GM10847 (cell line): ENCODE data around the gene RPTOR.

Experiments
- POLR2A ChIP-seq: IDR thresholded peaks from 2 replicates; pipeline ENCODE4 v1.6.1; 2011; ENCODE audit not compliant: insufficient read length; ENCODE audit errors: extremely low read depth

The RPTOR gene

GRCh38 chr17:80726558-80727408, 182.1 kb downstream of the RPTOR start:
- TF ChIP-seq POLR2A = no peak

- TF ChIP-seq POLR2A = no peak
Measured at GRCh38 chr17:80727409-80727755, 182.7 kb downstream of the RPTOR start.

- no peak for TF ChIP-seq POLR2A
Measured at GRCh38 chr17:80729016-80729415, 184.4 kb downstream of the RPTOR start.

GRCh38 chr17:80729761-80730160, 185.1 kb downstream of the RPTOR start:
- no peak for TF ChIP-seq POLR2A

GRCh38 chr17:80730739-80731138, 186.1 kb downstream of the RPTOR start:
- TF ChIP-seq POLR2A = no peak

GRCh38 chr17:80731323-80731722, 186.7 kb downstream of the RPTOR start:
- TF ChIP-seq POLR2A = no peak

- TF ChIP-seq POLR2A = no peak
Measured at GRCh38 chr17:80732268-80732667, 187.6 kb downstream of the RPTOR start.

GRCh38 chr17:80737106-80738019, 192.7 kb downstream of the RPTOR start:
- no peak for TF ChIP-seq POLR2A

GRCh38 chr17:80738020-80738808, 193.6 kb downstream of the RPTOR start:
- no peak for TF ChIP-seq POLR2A

- TF ChIP-seq POLR2A = no peak
Measured at GRCh38 chr17:80738987-80739730, 194.5 kb downstream of the RPTOR start.

GRCh38 chr17:80740141-80740540, 195.5 kb downstream of the RPTOR start:
- TF ChIP-seq POLR2A = no peak

- TF ChIP-seq POLR2A = no peak
Measured at GRCh38 chr17:80742091-80742490, 197.5 kb downstream of the RPTOR start.

- TF ChIP-seq POLR2A = no peak
Measured at GRCh38 chr17:80742581-80743180, 198.0 kb downstream of the RPTOR start.

- TF ChIP-seq POLR2A = no peak
Measured at GRCh38 chr17:80743181-80743771, 198.6 kb downstream of the RPTOR start.
